K562 (cell line): ENCODE data around the gene HTR6. TPM values are rescaled to one million over a fixed set of nuclear protein-coding genes. Genes with fewer than 3 reads are reported as not detected.

Experiments used
- ATAC-seq: fragments of 200-7000 bp; cut with Tn5 transposase; 3 replicates; pipeline ENCODE4 v1.9.1; 2020; ENCODE audit warnings: moderate library complexity
- BruUV-seq: library from RNA; stranded (reverse); fragments of 400-500 nt; replicated peaks from 2 replicates; lab custom pipeline; 2021; lab: Mats Ljungman, UMichigan
- CTCF ChIA-PET: fragments of 300-600 bp; formaldehyde crosslinking; extraction: SDS; loops from one replicate; lab custom pipeline; 2021; ENCODE audit warnings: low intra/inter-chr PET ratio; lab: Yijun Ruan, JAX
- POLR2A ChIA-PET: fragments of 300-600, 350-650 bp; sonication (Branson Sonifier 250); formaldehyde crosslinking; extraction: SDS; loops from one replicate; lab custom pipeline; 2021; ENCODE audit warnings: antibody characterized with exemption, inconsistent platforms; lab: Yijun Ruan, JAX
- DNase-seq, 4 experiments: peaks; one replicate each; pipeline versions ENCODE4 v3.0.0 to v3.0.0-alpha.2; 2011 to 2018; ENCODE audit warnings: low spot score in 3 of 4, mixed read lengths in 3 of 4; ENCODE audit errors: extremely low read depth in 1 of 4
- FAIRE-seq: peaks from 2 replicates; lab custom pipeline; 2011; peaks lifted over from hg19 to GRCh38; lab: Jason Lieb, UNC
- H2AFZ ChIP-seq: 2 replicates; pipeline ENCODE4 v1.6.0; 2011; ENCODE audit warnings: low read depth, low read length, control low read depth, inconsistent platforms
- H3K27ac ChIP-seq: fragments of 200-600 bp; 3 replicates; pipeline ENCODE4 v1.8.0; 2011; ENCODE audit warnings: low read depth, mild to moderate bottlenecking, control low read depth, inconsistent platforms, low read length, moderate library complexity, mixed read lengths; ENCODE audit errors: extremely low read depth
- H3K27me3 ChIP-seq, 2 experiments: fragments of 300-600 bp in 1 of 2; 2 replicates in 1 of 2; 3 replicates in 1 of 2; pipeline versions ENCODE4 v1.6.0 to v1.8.0; 2011; ENCODE audit warnings: inconsistent platforms in 2 of 2, low read length in 2 of 2, mild to moderate bottlenecking in 1 of 2, mixed read lengths in 1 of 2, moderate library complexity in 1 of 2; ENCODE audit not compliant: control insufficient read depth in 2 of 2, insufficient read depth in 2 of 2
- H3K36me3 ChIP-seq: fragments of 300-600 bp; 3 replicates; pipeline ENCODE4 v1.8.0; 2011; ENCODE audit warnings: mild to moderate bottlenecking, low read length, inconsistent platforms; ENCODE audit not compliant: control insufficient read depth, insufficient read depth
- H3K4me1 ChIP-seq, 2 experiments: fragments of 200-600 bp in 1 of 2; replicated peaks in 1 of 2; 2 replicates in 1 of 2; 3 replicates in 1 of 2; pipeline versions ENCODE4 v1.5.1 to v1.8.0; 2011; ENCODE audit warnings: inconsistent platforms in 2 of 2, low read length in 2 of 2, mild to moderate bottlenecking in 1 of 2, mixed read lengths in 1 of 2, moderate library complexity in 1 of 2; ENCODE audit not compliant: control insufficient read depth in 2 of 2, insufficient read depth in 2 of 2
- H3K4me2 ChIP-seq: 2 replicates; pipeline ENCODE4 v1.6.1; 2011; ENCODE audit warnings: low read length, control low read depth, inconsistent platforms, mixed read lengths; ENCODE audit not compliant: insufficient read depth
- H3K4me3 ChIP-seq: fragments of 200-600 bp; sonication (generic), shearing (Covaris generic); 2 replicates; pipeline ENCODE4 v1.5.1; 2016; ENCODE audit warnings: control low read depth, inconsistent platforms
- H3K79me2 ChIP-seq: fragments of 200-600 bp; 3 replicates; pipeline ENCODE4 v1.8.0; 2011; ENCODE audit warnings: low read length, inconsistent platforms; ENCODE audit not compliant: control insufficient read depth, insufficient read depth
- H3K9ac ChIP-seq, 2 experiments: 2 replicates each; pipeline versions ENCODE4 v1.6.0 to v1.6.1; 2011; ENCODE audit warnings: low read depth in 2 of 2, low read length in 2 of 2, control low read depth in 1 of 2, inconsistent platforms in 1 of 2, mild to moderate bottlenecking in 1 of 2, mixed read lengths in 1 of 2; ENCODE audit not compliant: insufficient read depth in 1 of 2
- H3K9me1 ChIP-seq: one replicate; pipeline ENCODE4 v1.6.0; 2011; ENCODE audit warnings: inconsistent platforms, mild to moderate bottlenecking, low read length, moderate library complexity; ENCODE audit not compliant: control insufficient read depth, insufficient read depth
- H3K9me3 ChIP-seq: replicated peaks from 2 replicates; pipeline ENCODE4 v1.5.1; 2011; ENCODE audit warnings: low read depth, low read length, inconsistent platforms; ENCODE audit not compliant: control insufficient read depth, insufficient read depth
- H4K20me1 ChIP-seq: replicated peaks from 2 replicates; pipeline ENCODE4 v1.6.1; 2011; ENCODE audit warnings: low read length, inconsistent platforms, mixed read lengths; ENCODE audit not compliant: control insufficient read depth, insufficient read depth
- ADNP ChIP-seq: fragments of 200-800 bp; sonication (Bioruptor generic); IDR thresholded peaks from 2 replicates; pipeline ENCODE4 v1.6.1; 2016; ENCODE audit warnings: missing genetic modification characterization, missing compliant biosample characterization
- ATF7 ChIP-seq: fragments of 450-650 bp; IDR thresholded peaks from 2 replicates; pipeline ENCODE4 v1.7.1; 2014; ENCODE audit warnings: mild to moderate bottlenecking, moderate library complexity
- GATAD2A ChIP-seq: fragments of 450-650 bp; IDR thresholded peaks from 2 replicates; pipeline ENCODE4 v1.6.1; 2017
- GMEB1 ChIP-seq: fragments of 250-450 bp; sonication (Bioruptor Pico); IDR thresholded peaks from 2 replicates; pipeline ENCODE4 v1.4.0; 2020; ENCODE audit warnings: mild to moderate bottlenecking
- GTF2A2 ChIP-seq: IDR thresholded peaks from 2 replicates; pipeline ENCODE4 v1.6.1; 2016; ENCODE audit warnings: mild to moderate bottlenecking, missing genetic modification characterization, missing compliant biosample characterization
- KAT8 ChIP-seq: fragments of 450-650 bp; IDR thresholded peaks from 2 replicates; pipeline ENCODE4 v1.6.1; 2016; ENCODE audit warnings: low read depth, mild to moderate bottlenecking
- MAFK ChIP-seq: IDR thresholded peaks from 2 replicates; pipeline ENCODE4 v1.6.1; 2011; ENCODE audit warnings: low read length, improper control_type of control experiment
- MAZ ChIP-seq, 2 experiments: fragments of 450-650 bp in 1 of 2; sonication (generic) in 1 of 2; formaldehyde crosslinking; IDR thresholded peaks in 1 of 2; conservative IDR thresholded peaks in 1 of 2; 2 replicates each; pipeline versions ENCODE4 v1.4.0 to v1.5.0; 2020; ENCODE audit warnings: mild to moderate bottlenecking in 1 of 2, missing genetic modification reagents in 1 of 2
- PCBP1 ChIP-seq: fragments of 200-400 bp; formaldehyde crosslinking; IDR thresholded peaks from 2 replicates; pipeline ENCODE4 v1.6.1; 2018; ENCODE audit warnings: mild to moderate bottlenecking, low read depth, low read length; ENCODE audit not compliant: poor library complexity, severe bottlenecking
- POU5F1 ChIP-seq: fragments of 150-350 bp; IDR thresholded peaks from 2 replicates; pipeline ENCODE4 v1.6.1; 2014; ENCODE audit warnings: borderline replicate concordance, low read length, low read depth, mild to moderate bottlenecking; ENCODE audit not compliant: partially characterized antibody
- PRMT5 ChIP-seq: sonication (generic); formaldehyde crosslinking; IDR thresholded peaks from 2 replicates; pipeline ENCODE4 v1.5.0; 2020; ENCODE audit warnings: missing genetic modification reagents
- SIRT6 ChIP-seq: IDR thresholded peaks from one replicate; pipeline ENCODE4 v1.6.1; 2012; ENCODE audit warnings: low read depth, mild to moderate bottlenecking, control low read depth, inconsistent platforms, low read length, moderate library complexity
- XRCC3 ChIP-seq: fragments of 450-650 bp; IDR thresholded peaks from 2 replicates; pipeline ENCODE4 v1.6.1; 2017; ENCODE audit warnings: mild to moderate bottlenecking, moderate library complexity
- ZBTB49 ChIP-seq: sonication (generic); formaldehyde crosslinking; IDR thresholded peaks from 2 replicates; pipeline ENCODE4 v1.8.0; 2022; ENCODE audit warnings: missing genetic modification reagents, mild to moderate bottlenecking, borderline replicate concordance
- ZNF512 ChIP-seq: IDR thresholded peaks from 2 replicates; pipeline ENCODE4 v1.6.1; 2016; ENCODE audit warnings: missing genetic modification characterization, missing compliant biosample characterization
- ZNF583 ChIP-seq: fragments of 250-450 bp; sonication (Bioruptor Pico); IDR thresholded peaks from 2 replicates; pipeline ENCODE4 v1.4.0; 2020
- ZNF707 ChIP-seq: fragments of 250-450 bp; sonication (Bioruptor Pico); conservative IDR thresholded peaks from 2 replicates; pipeline ENCODE4 v1.8.0; 2022; ENCODE audit warnings: inconsistent platforms, mild to moderate bottlenecking, moderate library complexity
- ZNF717 ChIP-seq: fragments of 250-450 bp; sonication (Bioruptor Pico); IDR thresholded peaks from 2 replicates; pipeline ENCODE4 v1.5.0; 2021
- WGBS: fragments of 100-300 bp; shearing (Covaris generic); methylation state at CpG from one replicate; pipeline ENCODE4 v1.1.6; 2016; ENCODE audit warnings: low coverage, mixed read lengths; ENCODE audit not compliant: insufficient coverage; ENCODE audit errors: missing lambda C conversion rate; 5-methylcytosine and 5-hydroxymethylcytosine counted together
- in situ Hi-C: fragments of 300-500 bp; cut with MboI; formaldehyde crosslinking; loops from 4 replicates; pipeline ENCODE4 v1.15.0; 2018; ENCODE audit warnings: inconsistent platforms, mixed read lengths
- intact Hi-C: fragments of 100-400 bp; cut with micrococcal nuclease; formaldehyde crosslinking; loops from 2 replicates; pipeline ENCODE4 v1.14.2; 2022
- polyA plus RNA-seq, 8 experiments: library from polyadenylated mRNA; depleted of rRNA in 4 of 8; stranded (reverse) in 5 of 8; unstranded in 3 of 8; fragments of >200 nt; fragmentation: Nextera tagmentation in 2 of 8; fragmentation: Illumina TruSeq in 1 of 8; extraction: Ambion mirVana in 2 of 8; extraction: Trizol in 1 of 8; gene quantifications; 2 replicates each; pipeline versions ENCODE4 v1.2.1 to v1.2.3, GENCODE V29; 2011 to 2014; ENCODE audit warnings: inconsistent platforms in 1 of 8, missing spikeins in 1 of 8
- total RNA-seq, 7 experiments: library from RNA; depleted of rRNA in 6 of 7; stranded (reverse); fragments of >200 nt in 6 of 7; fragmentation: Illumina TruSeq in 2 of 7; extraction: Trizol in 2 of 7; gene quantifications; 2 replicates each; pipeline versions ENCODE4 v1.2.1 to v1.2.3, GENCODE V29; 2011 to 2021; ENCODE audit warnings: low replicate concordance in 1 of 7
- TF ChIP-seq, protein P1 (sequence below): fragments of 250-450 bp; sonication (Bioruptor Pico); IDR thresholded peaks from 2 replicates; pipeline ENCODE4 v1.8.0; 2022; ENCODE audit warnings: moderate library complexity, mild to moderate bottlenecking, inconsistent platforms

Gene HTR6
- total and polyA plus RNA-seq, 9 of the 15 experiments (the other 6 are each of a cell fraction or from before 2014, with no cell fraction given) = not detected

DNA sequence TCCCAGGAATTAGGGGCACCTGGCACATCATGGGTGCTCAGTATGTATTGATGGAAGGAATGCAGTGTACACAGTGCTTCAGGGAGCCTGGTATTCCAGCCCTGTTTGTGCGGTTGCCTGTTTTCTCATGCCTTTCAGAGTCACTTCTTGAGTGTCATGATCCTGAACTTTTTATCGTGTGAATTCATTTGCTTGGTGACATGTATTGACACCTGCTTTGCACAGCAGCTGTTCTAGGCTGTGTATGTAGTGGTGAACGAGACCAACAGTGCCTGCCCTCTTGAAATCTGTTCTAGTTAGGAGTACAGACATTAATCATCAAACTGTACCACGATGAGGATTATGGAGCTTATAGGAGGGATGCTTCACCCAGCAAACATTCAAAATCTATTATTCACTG is 6.1 kb downstream of the HTR6 start:
- no TSS peak for BruUV-seq
- H3K27ac ChIP-seq = no peak overlapping the region
- no peaks in the 10 kb centered on the region for H3K9me3 ChIP-seq
- peaks cover 27 to 59% of the 10 kb centered on the region in 2 experiments; a peak in 4 of 5 replicates for H3K27me3 ChIP-seq
- peaks cover 0 to 6% of the 10 kb centered on the region in 2 experiments; a peak in 2 of 5 replicates for H3K4me1 ChIP-seq
- ATAC-seq (no peak), FAIRE-seq (no peak), DNase-seq (no peak)
- intact Hi-C loops = no loop called here
- no peak overlapping the region for H3K9ac ChIP-seq
- 0% methylated on average over 4 of the region's 4 CpGs for WGBS
- H3K36me3 ChIP-seq = no peaks in the 10 kb centered on the region
- no peaks in the 10 kb centered on the region for H3K9me1 ChIP-seq
- H4K20me1 ChIP-seq = peaks cover 10% of the 10 kb centered on the region
- H3K79me2 ChIP-seq = no peaks in the 10 kb centered on the region
- ChIA-PET CTCF (no interaction called here), POLR2A (interaction anchor here (1.2 kb wide), 1 partner anchor 10 kb away, joined by 5 read pairs; no protein-coding TSS in a partner anchor)
- H3K4me3 ChIP-seq = no peak overlapping the region
- in situ Hi-C loops = loop anchor here (25.0 kb wide), 1 partner anchor 1058 kb away; no protein-coding TSS in a partner anchor
- H3K4me2 ChIP-seq = no peak overlapping the region
- H2AFZ ChIP-seq = no peak overlapping the region
- TF ChIP-seq MAFK (no peak), GTF2A2 (tag) (no peak), ATF7 (no peak), ZNF717 (CRISPR knock-in tag) (no peak), ZNF512 (tag) (no peak), ADNP (no peak), GATAD2A (no peak), XRCC3 (no peak), SIRT6 (no peak), POU5F1 (no peak), ZNF583 (CRISPR knock-in tag) (no peak), KAT8 (no peak), PCBP1 (no peak), ZBTB49 (CRISPR knock-in tag) (no peak), ZNF707 (CRISPR knock-in tag) (no peak), MAZ (CRISPR knock-in tag; conservative IDR thresholded peaks at IDR 0.05 in 1 of 2, IDR thresholded peaks at IDR 0.05 in 1 of 2) (no peak), GMEB1 (no peak), PRMT5 (no peak)
- TF ChIP-seq, protein P1, sequence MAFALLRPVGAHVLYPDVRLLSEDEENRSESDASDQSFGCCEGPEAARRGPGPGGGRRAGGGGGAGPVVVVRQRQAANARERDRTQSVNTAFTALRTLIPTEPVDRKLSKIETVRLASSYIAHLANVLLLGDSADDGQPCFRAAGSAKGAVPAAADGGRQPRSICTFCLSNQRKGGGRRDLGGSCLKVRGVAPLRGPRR (CRISPR knock-in tag) = no peak
